Esophagus squamous epithelium (tissue), 4 donors: ENCODE data around the gene ADCY5.

ENCODE experiments used
- POLR2A ChIP-seq, 4 donors: fragments of 450-650 bp; IDR thresholded peaks; one replicate each; pipeline ENCODE4 v1.6.1; 2017; ENCODE audit warnings: antibody characterized with exemption in 4 of 4, mild to moderate bottlenecking in 4 of 4, moderate library complexity in 3 of 4
- TF ChIP-seq, protein P1 (sequence below), 6 experiments: fragments of 450-650 bp in 4 of 6; fragments of 200-600 bp in 2 of 6; sonication (generic) in 2 of 6; IDR thresholded peaks; one replicate each; pipeline ENCODE4 v1.5.1; 2016 to 2019; ENCODE audit warnings: antibody characterized with exemption in 6 of 6, mild to moderate bottlenecking in 4 of 6, moderate library complexity in 4 of 6

DNA sequence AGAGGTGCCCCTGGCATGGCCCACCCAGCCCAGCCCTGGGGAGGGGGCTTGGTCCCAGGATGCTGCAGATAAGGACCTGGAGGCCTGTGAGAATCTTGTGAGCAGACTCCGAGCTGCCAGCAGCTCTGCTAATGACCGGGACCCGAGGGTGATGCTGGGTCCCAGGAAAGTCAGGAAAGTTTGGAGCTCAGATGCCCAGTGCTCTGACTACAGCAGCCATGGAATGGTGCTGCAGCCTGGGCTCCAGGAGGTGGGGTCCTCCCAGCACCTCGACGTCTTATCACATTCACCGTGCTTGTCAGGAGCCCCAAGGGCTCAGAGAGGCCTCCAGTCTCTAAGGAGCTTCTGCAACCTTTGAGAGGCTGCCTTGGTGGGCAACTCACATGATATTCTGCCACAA is 34.3 kb upstream of the ADCY5 start:
- TF ChIP-seq, protein P1, sequence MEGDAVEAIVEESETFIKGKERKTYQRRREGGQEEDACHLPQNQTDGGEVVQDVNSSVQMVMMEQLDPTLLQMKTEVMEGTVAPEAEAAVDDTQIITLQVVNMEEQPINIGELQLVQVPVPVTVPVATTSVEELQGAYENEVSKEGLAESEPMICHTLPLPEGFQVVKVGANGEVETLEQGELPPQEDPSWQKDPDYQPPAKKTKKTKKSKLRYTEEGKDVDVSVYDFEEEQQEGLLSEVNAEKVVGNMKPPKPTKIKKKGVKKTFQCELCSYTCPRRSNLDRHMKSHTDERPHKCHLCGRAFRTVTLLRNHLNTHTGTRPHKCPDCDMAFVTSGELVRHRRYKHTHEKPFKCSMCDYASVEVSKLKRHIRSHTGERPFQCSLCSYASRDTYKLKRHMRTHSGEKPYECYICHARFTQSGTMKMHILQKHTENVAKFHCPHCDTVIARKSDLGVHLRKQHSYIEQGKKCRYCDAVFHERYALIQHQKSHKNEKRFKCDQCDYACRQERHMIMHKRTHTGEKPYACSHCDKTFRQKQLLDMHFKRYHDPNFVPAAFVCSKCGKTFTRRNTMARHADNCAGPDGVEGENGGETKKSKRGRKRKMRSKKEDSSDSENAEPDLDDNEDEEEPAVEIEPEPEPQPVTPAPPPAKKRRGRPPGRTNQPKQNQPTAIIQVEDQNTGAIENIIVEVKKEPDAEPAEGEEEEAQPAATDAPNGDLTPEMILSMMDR (IDR thresholded peaks at IDR 0.05) = no peak
- no peak for TF ChIP-seq POLR2A (IDR thresholded peaks at IDR 0.05)
